H1 (cell line): Measurements from ENCODE around the gene OR10K1. TPM values are rescaled to one million over a fixed set of nuclear protein-coding genes. Genes with fewer than 3 reads are reported as not detected.

Experiments used
- CTCF ChIA-PET: fragments of 300-600 bp; sonication (Branson Sonifier 250); formaldehyde crosslinking; loops from one replicate; lab custom pipeline; 2021; ENCODE audit not compliant: partially characterized antibody; lab: Charles Lee
- POLR2A ChIA-PET: fragments of 300-600 bp; sonication (Branson Sonifier 250); formaldehyde crosslinking; loops from one replicate; lab custom pipeline; 2021; ENCODE audit warnings: inconsistent platforms; ENCODE audit not compliant: partially characterized antibody; lab: Charles Lee
- DNase-seq, 2 experiments: peaks; one replicate each; pipeline versions ENCODE4 v3.0.0 to v3.0.0-alpha.2; 2010 to 2022; ENCODE audit warnings: low spot score in 2 of 2, low read depth in 1 of 2, mixed read lengths in 1 of 2
- FAIRE-seq: peaks from 2 replicates; lab custom pipeline; 2011; peaks lifted over from hg19 to GRCh38; lab: Jason Lieb, UNC
- H2AFZ ChIP-seq: 2 replicates; pipeline ENCODE4 v1.8.1; 2012; ENCODE audit warnings: low read length, inconsistent platforms
- H2AK5ac ChIP-seq: 2 replicates; pipeline ENCODE4 v1.6.1; 2013; ENCODE audit warnings: low read depth, low read length
- H2BK120ac ChIP-seq: replicated peaks from 2 replicates; pipeline ENCODE3; 2013; ENCODE audit warnings: low read depth, low read length, inconsistent platforms
- H2BK12ac ChIP-seq: 2 replicates; pipeline ENCODE4 v1.6.1; 2013; ENCODE audit warnings: low read depth, low read length
- H2BK15ac ChIP-seq: 2 replicates; pipeline ENCODE4 v1.6.1; 2013; ENCODE audit warnings: low read length
- H2BK20ac ChIP-seq: 2 replicates; pipeline ENCODE4 v1.6.1; 2013; ENCODE audit warnings: low read length
- H2BK5ac ChIP-seq: 2 replicates; pipeline ENCODE4 v1.6.1; 2013; ENCODE audit warnings: low read depth, low read length
- H3K14ac ChIP-seq: 2 replicates; pipeline ENCODE4 v1.6.1; 2013; ENCODE audit warnings: inconsistent platforms; ENCODE audit not compliant: insufficient read length
- H3K18ac ChIP-seq: 2 replicates; pipeline ENCODE4 v1.6.1; 2013; ENCODE audit warnings: low read length; ENCODE audit errors: extremely low read depth
- H3K23ac ChIP-seq: 2 replicates; pipeline ENCODE4 v1.6.1; 2013; ENCODE audit warnings: inconsistent platforms; ENCODE audit not compliant: insufficient read length
- H3K23me2 ChIP-seq: 2 replicates; pipeline ENCODE4 v1.6.1; 2013; ENCODE audit warnings: low read depth, low read length
- H3K27ac ChIP-seq: 2 replicates; pipeline ENCODE4 v1.6.1; 2011; ENCODE audit warnings: low read depth, low read length, inconsistent platforms
- H3K27me3 ChIP-seq, 4 experiments: replicated peaks in 1 of 4; 1 replicate in 1 of 4; 2 replicates in 3 of 4; pipeline versions ENCODE4 v1.6.1 to v1.8.1; 2011 to 2013; ENCODE audit warnings: low read length in 3 of 4, mild to moderate bottlenecking in 3 of 4, inconsistent platforms in 2 of 4, mixed read lengths in 2 of 4, moderate library complexity in 1 of 4; ENCODE audit not compliant: control insufficient read depth in 3 of 4, insufficient read depth in 3 of 4; ENCODE audit errors: extremely low read depth in 1 of 4
- H3K36me3 ChIP-seq, 4 experiments: 2 replicates each; pipeline versions ENCODE4 v1.6.1 to v1.8.1; 2011 to 2013; ENCODE audit warnings: mild to moderate bottlenecking in 4 of 4, low read length in 3 of 4, moderate library complexity in 2 of 4, control low read depth in 1 of 4, inconsistent platforms in 1 of 4; ENCODE audit not compliant: insufficient read depth in 4 of 4, control insufficient read depth in 2 of 4
- H3K4ac ChIP-seq: replicated peaks from 2 replicates; pipeline ENCODE3; 2013; ENCODE audit warnings: low read length, low read depth, mixed read lengths, inconsistent platforms; ENCODE audit not compliant: insufficient read length
- H3K4me1 ChIP-seq, 4 experiments: replicated peaks in 1 of 4; 1 replicate in 1 of 4; 2 replicates in 3 of 4; pipeline versions ENCODE4 v1.6.1 to v1.8.1; 2011 to 2013; ENCODE audit warnings: low read length in 3 of 4, inconsistent platforms in 2 of 4, mixed read lengths in 1 of 4; ENCODE audit not compliant: insufficient read depth in 4 of 4, control insufficient read depth in 3 of 4
- H3K4me2 ChIP-seq, 2 experiments: 2 replicates each; pipeline versions ENCODE4 v1.6.1 to v1.8.1; 2011 to 2013; ENCODE audit warnings: low read depth in 2 of 2, low read length in 2 of 2, control low read depth in 1 of 2, inconsistent platforms in 1 of 2, mild to moderate bottlenecking in 1 of 2; ENCODE audit not compliant: insufficient read depth in 1 of 2
- H3K4me3 ChIP-seq, 4 experiments: fragments of 200-600, 300-600 bp in 1 of 4; sonication (generic), shearing (Covaris generic), sonication (Bioruptor Twin) in 1 of 4; 2 replicates each; pipeline versions ENCODE4 v1.5.1 to v1.8.1; 2011 to 2016; ENCODE audit warnings: low read length in 4 of 4, low read depth in 3 of 4, control low read depth in 2 of 4, inconsistent platforms in 2 of 4, mild to moderate bottlenecking in 2 of 4, mixed read lengths in 1 of 4, moderate library complexity in 1 of 4; ENCODE audit not compliant: insufficient read depth in 2 of 4; ENCODE audit errors: extremely low read depth in 1 of 4
- H3K56ac ChIP-seq: replicated peaks from 2 replicates; pipeline ENCODE3; 2013; ENCODE audit warnings: low read depth, mild to moderate bottlenecking, mixed read lengths, low read length, inconsistent platforms; ENCODE audit not compliant: insufficient read length
- H3K79me1 ChIP-seq: 2 replicates; pipeline ENCODE4 v1.6.1; 2013; ENCODE audit warnings: low read depth, low read length, control low read depth
- H3K79me2 ChIP-seq, 2 experiments: 2 replicates each; pipeline versions ENCODE4 v1.6.1 to v1.8.1; 2012 to 2013; ENCODE audit warnings: low read length in 2 of 2, mild to moderate bottlenecking in 2 of 2, inconsistent platforms in 1 of 2; ENCODE audit not compliant: insufficient read depth in 2 of 2, control insufficient read depth in 1 of 2
- H3K9ac ChIP-seq, 4 experiments: replicated peaks in 1 of 4; 1 replicate in 1 of 4; 2 replicates in 3 of 4; pipeline versions ENCODE4 v1.6.1 to v1.8.1; 2011 to 2013; ENCODE audit warnings: low read depth in 3 of 4, low read length in 3 of 4, control low read depth in 2 of 4, mild to moderate bottlenecking in 2 of 4, moderate library complexity in 2 of 4, inconsistent platforms in 1 of 4; ENCODE audit errors: extremely low read depth in 1 of 4
- H3K9me3 ChIP-seq, 2 experiments: 2 replicates each; pipeline versions ENCODE4 v1.6.1 to v1.8.1; 2012 to 2013; ENCODE audit warnings: mild to moderate bottlenecking in 2 of 2, moderate library complexity in 2 of 2, control low read depth in 1 of 2, inconsistent platforms in 1 of 2, low read depth in 1 of 2, low read length in 1 of 2, mixed read lengths in 1 of 2; ENCODE audit not compliant: insufficient read depth in 2 of 2
- H4K20me1 ChIP-seq, 2 experiments: replicated peaks in 1 of 2; 2 replicates each; pipeline versions ENCODE3 to v1.8.1; 2011 to 2013; ENCODE audit warnings: inconsistent platforms in 2 of 2, low read length in 2 of 2, mild to moderate bottlenecking in 1 of 2; ENCODE audit not compliant: insufficient read depth in 2 of 2, control insufficient read depth in 1 of 2
- H4K5ac ChIP-seq: 2 replicates; pipeline ENCODE4 v1.6.1; 2013; ENCODE audit warnings: low read length, low read depth, mixed read lengths, inconsistent platforms; ENCODE audit not compliant: insufficient read length
- H4K8ac ChIP-seq: 2 replicates; pipeline ENCODE4 v1.8.0; 2013; ENCODE audit warnings: mild to moderate bottlenecking, moderate library complexity, low read length, inconsistent platforms; ENCODE audit not compliant: insufficient read depth; ENCODE audit errors: extremely low read depth
- H4K91ac ChIP-seq: replicated peaks from 2 replicates; pipeline ENCODE3; 2013; ENCODE audit warnings: low read length, mixed read lengths, inconsistent platforms; ENCODE audit not compliant: insufficient read length
- ASH2L ChIP-seq: fragments of 200-600, 300-600 bp; sonication (generic); IDR thresholded peaks from one replicate; pipeline ENCODE4 v1.7.1; 2017; ENCODE audit warnings: low read length
- BACH1 ChIP-seq: IDR thresholded peaks from 2 replicates; pipeline ENCODE4 v1.6.1; 2012; ENCODE audit warnings: low read length, improper control_type of control experiment
- CEBPB ChIP-seq: IDR thresholded peaks from 2 replicates; pipeline ENCODE4 v1.6.1; 2012; ENCODE audit warnings: low read depth, low read length
- EGR1 ChIP-seq: IDR thresholded peaks from 2 replicates; pipeline ENCODE4 v1.6.1; 2011; ENCODE audit warnings: low read depth, low read length, borderline replicate concordance
- KDM1A ChIP-seq: fragments of 200-600, 300-600 bp; sonication (generic); IDR thresholded peaks from 2 replicates; pipeline ENCODE4 v1.7.1; 2016; ENCODE audit warnings: mild to moderate bottlenecking, low read length, borderline replicate concordance
- KDM5A ChIP-seq: fragments of 200-600 bp; IDR thresholded peaks from 2 replicates; pipeline ENCODE4 v1.7.1; 2012; ENCODE audit warnings: mild to moderate bottlenecking, low read length, inconsistent platforms, mixed read lengths
- RNF2 ChIP-seq: fragments of 200-900, 300-1000 bp; sonication (generic); IDR thresholded peaks from 2 replicates; pipeline ENCODE4 v1.7.1; 2016; ENCODE audit warnings: borderline replicate concordance, low read depth, mild to moderate bottlenecking, antibody characterized with exemption, low read length; ENCODE audit not compliant: poor library complexity, severe bottlenecking; ENCODE audit errors: missing control alignments
- YY1 ChIP-seq: IDR thresholded peaks from 2 replicates; pipeline ENCODE4 v1.6.1; 2011; ENCODE audit warnings: low read depth, mild to moderate bottlenecking, low read length
- WGBS, 2 experiments: shearing (Covaris generic) in 1 of 2; methylation state at CpG; one replicate each; pipeline versions ENCODE4 v1.1.6 to v1.1.7; 2013 to 2015; ENCODE audit warnings: low lambda C conversion rate in 2 of 2, mixed read lengths in 2 of 2, inconsistent platforms in 1 of 2, low coverage in 1 of 2, missing lambda C conversion rate in 1 of 2; ENCODE audit not compliant: insufficient replicate concordance in 2 of 2, insufficient coverage in 1 of 2, insufficient read length in 1 of 2; ENCODE audit errors: extremely low coverage in 1 of 2, missing lambda C conversion rate in 1 of 2; 5-methylcytosine and 5-hydroxymethylcytosine counted together
- polyA plus RNA-seq, 7 experiments: library from polyadenylated mRNA; depleted of rRNA in 3 of 7; stranded (reverse) in 5 of 7; unstranded in 2 of 7; fragments of >200 nt in 5 of 7; fragments of 200-250 nt in 2 of 7; gene quantifications; 1 replicate in 5 of 7; 2 replicates in 1 of 7; 4 replicates in 1 of 7; pipeline versions ENCODE4 v1.2.1 to v1.2.3, GENCODE V29; 2011 to 2013; ENCODE audit warnings: missing spikeins in 2 of 7, mixed read lengths in 2 of 7
- total RNA-seq: library from RNA; stranded (reverse); fragmentation: NEBNext Ultra II Directional; extraction: Animal tissue kit (Norgen Biotek cat#: 25700); gene quantifications from 2 replicates; pipeline ENCODE4 v1.2.1, GENCODE V29; 2021
- TF ChIP-seq, protein P1 (sequence below): IDR thresholded peaks from 2 replicates; pipeline ENCODE4 v1.6.1; 2012; ENCODE audit warnings: inconsistent platforms

Gene OR10K1
- total and polyA plus RNA-seq, 2 of the 8 experiments (the other 6 are each of a cell fraction or from before 2014, with no cell fraction given), result not detected

DNA sequence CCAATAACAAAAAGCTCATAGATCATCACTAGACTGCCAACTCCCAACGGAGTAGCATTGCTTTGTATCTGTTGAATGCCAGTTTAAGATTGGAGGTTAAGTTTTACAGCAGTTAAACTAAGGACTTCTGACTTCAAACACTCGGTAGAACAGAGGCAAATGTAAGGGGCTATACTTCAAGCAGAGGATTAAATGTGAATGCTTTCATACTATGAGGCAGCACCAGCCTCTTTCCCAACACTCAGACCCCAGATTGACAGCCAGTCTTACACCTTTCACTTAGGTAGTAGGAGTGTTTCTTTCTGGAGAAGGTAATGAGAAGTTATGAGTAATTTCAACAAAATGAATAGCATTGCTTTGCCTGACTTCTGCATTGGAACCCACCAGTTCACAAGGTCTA lies 33.2 kb downstream of the OR10K1 start:
- TF ChIP-seq YY1, result no peak
- TF ChIP-seq EGR1, result no peak
- TF ChIP-seq KDM1A, result no peak
- no peak for TF ChIP-seq BACH1
- TF ChIP-seq, protein P1, sequence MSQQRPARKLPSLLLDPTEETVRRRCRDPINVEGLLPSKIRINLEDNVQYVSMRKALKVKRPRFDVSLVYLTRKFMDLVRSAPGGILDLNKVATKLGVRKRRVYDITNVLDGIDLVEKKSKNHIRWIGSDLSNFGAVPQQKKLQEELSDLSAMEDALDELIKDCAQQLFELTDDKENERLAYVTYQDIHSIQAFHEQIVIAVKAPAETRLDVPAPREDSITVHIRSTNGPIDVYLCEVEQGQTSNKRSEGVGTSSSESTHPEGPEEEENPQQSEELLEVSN, result no peak
- no peak for TF ChIP-seq RNF2
- no peak for TF ChIP-seq KDM5A
- no peak for TF ChIP-seq ASH2L
- no peak for TF ChIP-seq CEBPB
- H4K20me1 ChIP-seq, result no peaks in the 10 kb centered on the region
- H3K9me3 ChIP-seq, result no peaks in the 10 kb centered on the region
- H2BK20ac ChIP-seq, result no peak overlapping the region
- no peaks in the 10 kb centered on the region for H3K79me2 ChIP-seq
- H3K23me2 ChIP-seq, result no peaks in the 10 kb centered on the region
- H3K4ac ChIP-seq, result no peak overlapping the region
- no peak overlapping the region for H3K27ac ChIP-seq
- no peak overlapping the region for H2BK15ac ChIP-seq
- H2BK120ac ChIP-seq, result no peak overlapping the region
- no peaks in the 10 kb centered on the region for H3K4me1 ChIP-seq
- H3K18ac ChIP-seq, result no peak overlapping the region
- FAIRE-seq, result no peak
- H2BK5ac ChIP-seq, result no peak overlapping the region
- no peak overlapping the region for H3K4me2 ChIP-seq
- H3K23ac ChIP-seq, result no peak overlapping the region
- no peaks in the 10 kb centered on the region for H3K36me3 ChIP-seq
- H4K8ac ChIP-seq, result no peak overlapping the region
- no peaks in the 10 kb centered on the region for H3K27me3 ChIP-seq
- H2AFZ ChIP-seq, result no peak overlapping the region
- H4K91ac ChIP-seq, result no peak overlapping the region
- H3K56ac ChIP-seq, result no peak overlapping the region
- H3K14ac ChIP-seq, result no peak overlapping the region
- ChIA-PET POLR2A (no interaction called here), CTCF (interaction anchor here (3.2 kb wide), 1 partner anchor 291 kb away, joined by 42 read pairs; no protein-coding TSS in a partner anchor)
- H2BK12ac ChIP-seq, result no peak overlapping the region
- DNase-seq, result no peak
- no peak overlapping the region for H2AK5ac ChIP-seq
- H3K79me1 ChIP-seq, result no peaks in the 10 kb centered on the region
- H4K5ac ChIP-seq, result no peak overlapping the region
- WGBS, 2 experiments, result 44% methylated on average over 2 of the region's 2 CpGs; no CpG with 5 or more reads in 1 of the 2 experiments
- H3K4me3 ChIP-seq, result no peak overlapping the region
- H3K9ac ChIP-seq, result no peak overlapping the region
